ENCODE data around the gene EYS.
"Not testable (repeated sequence)": the region's sequence is repeated elsewhere in the genome, so short reads cannot be mapped to it uniquely, and the experiment has no call there.

The EYS gene

DNA sequence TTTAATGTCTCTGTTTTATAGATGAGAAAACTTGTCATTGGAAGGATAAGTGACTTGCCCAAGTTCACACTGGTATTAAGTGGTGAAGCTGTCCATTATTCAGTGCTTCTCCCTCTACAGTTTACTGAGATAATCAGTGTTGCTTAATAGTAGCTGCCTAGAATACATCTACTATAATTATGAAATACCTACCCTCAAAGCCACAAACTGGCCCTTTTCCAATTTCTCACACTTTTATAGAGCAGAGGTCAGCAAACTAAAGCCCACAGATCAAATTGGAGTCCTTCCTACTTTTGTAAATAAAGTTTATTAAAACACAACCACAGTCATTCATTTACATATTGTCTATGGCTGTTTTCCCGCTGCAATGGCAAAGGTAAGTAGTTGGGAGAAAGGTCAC lies 73.5 kb downstream of the EYS start:
- no peak for DNase-seq (ENCODE audit: low read depth)

DNA sequence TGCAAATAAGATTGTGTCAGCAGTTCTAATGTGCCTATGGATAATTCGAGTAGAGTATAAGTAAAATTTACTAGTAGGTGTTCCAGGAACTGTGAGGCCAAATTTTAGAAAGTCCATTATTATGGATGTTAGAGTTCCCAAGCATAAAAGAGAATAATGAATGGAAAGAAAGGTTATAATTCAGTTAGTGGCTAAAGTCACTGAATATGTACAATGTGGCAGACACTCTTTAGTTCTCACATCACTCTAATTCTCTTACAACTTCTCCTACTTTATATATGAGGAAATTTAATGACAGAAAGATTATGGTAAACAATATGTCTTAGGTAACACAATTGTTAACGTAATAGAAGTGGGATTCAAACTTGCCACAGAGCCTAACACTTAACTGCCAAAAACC lies 75.3 kb downstream of the EYS start:
- no peak for DNase-seq (ENCODE audit: low read depth)

DNA sequence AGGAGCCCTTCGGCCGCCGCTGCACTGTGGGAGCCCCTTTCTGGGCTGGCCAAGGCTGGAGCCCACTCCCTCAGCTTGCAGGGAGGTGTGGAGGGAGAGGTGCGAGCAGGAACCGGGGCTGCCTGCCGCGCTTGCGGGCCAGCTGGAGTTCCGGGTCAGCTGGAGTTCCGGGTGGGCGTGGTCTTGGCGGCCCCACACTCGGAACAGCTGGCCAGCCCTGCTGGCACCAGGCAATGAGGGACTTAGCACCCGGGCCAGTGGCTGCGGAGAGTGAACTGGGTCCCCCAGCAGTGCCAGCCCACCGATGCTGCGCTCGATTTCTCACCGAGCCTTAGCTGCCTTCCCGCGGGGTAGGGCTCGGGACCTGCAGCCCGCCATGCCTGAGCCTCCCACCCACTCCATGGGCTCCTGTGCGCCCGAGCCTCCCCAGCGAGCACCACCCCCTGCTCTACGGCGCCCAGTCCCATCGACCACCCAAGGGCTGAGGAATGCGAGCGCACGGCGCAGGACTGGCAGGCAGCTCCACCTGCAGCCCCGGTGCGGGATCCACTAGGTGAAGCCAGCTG lies 79.5 kb downstream of the EYS start:
- not testable (repeated sequence) for DNase-seq (ENCODE audit: low read depth)

DNA sequence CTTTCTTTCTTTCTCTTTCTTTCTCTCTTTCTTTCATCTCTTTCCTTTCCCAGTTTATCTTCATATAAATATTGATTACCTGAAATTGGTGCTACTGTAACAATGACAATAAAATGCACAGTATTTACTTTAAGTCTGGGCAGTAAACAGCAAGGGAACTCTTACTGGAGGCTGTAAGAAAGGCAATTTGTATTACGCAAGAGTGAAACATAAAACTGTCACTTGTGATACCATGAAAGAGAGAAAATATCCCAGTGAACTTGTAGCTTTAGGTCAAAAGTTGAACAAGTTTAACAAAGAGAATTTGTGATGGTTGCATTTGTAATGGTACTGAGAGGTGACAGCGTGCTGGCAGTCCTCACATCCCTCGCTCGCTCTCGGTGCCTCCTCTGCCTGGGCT lies 80.0 kb downstream of the EYS start:
- no peak for DNase-seq (ENCODE audit: low read depth)

DNA sequence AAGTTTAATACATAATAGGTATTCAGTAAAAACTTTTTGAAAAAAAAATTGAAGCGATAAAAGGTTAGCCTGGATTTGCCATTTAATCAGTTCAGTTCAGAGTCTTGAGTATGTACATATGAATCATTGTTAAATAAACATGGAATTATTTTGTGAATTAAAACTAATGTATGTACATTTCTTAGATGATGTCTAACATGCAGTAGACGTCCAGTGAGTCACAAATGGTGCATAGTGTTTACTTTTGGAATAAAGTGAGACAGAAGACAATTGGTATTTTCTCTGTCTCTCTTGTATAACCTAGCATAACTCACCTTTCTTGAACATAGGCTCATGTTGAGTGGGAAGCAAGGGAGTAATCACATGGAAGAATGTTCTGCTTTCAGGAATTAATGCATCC lies 83.5 kb downstream of the EYS start:
- DNase-seq (ENCODE audit: low read depth) = no peak

DNA sequence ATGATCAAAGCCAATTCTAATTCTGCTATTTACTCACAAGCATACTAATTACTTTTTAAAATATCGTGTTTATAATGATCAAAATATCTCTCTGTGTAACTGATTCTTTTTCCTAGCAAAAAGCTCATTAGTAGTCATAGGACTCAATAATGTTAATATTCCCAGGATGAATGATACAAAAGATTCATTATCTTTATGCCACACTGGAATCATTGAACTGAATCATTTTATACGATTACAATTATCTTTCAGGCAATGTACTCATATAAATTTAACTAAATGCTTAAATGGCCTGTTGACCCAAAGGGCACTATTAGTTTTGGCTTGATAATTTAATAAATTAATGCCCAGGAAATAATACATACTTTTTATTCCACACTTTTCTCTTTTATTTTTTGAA lies 96.3 kb downstream of the EYS start:
- no peak for DNase-seq (ENCODE audit: low read depth)

DNA sequence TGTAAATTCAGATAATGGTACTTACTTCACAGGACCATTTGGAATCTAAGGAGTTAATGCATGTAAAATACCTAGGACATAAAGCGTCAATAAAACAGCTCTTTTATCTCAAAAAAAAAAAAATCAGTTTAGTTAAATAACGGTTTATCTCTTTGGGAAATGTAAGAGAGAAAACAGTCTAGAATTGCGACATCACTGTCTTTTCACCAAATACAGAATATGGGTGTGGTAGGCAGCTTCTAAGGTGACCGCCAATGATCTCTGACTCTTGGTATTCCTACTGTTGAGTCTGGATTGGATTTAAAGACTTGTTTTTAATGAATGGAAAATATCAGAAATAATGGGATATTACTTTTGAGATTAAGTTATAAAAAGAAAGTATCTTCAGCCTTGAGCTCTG lies 111.5 kb downstream of the EYS start:
- no peak for DNase-seq (ENCODE audit: low read depth)

DNA sequence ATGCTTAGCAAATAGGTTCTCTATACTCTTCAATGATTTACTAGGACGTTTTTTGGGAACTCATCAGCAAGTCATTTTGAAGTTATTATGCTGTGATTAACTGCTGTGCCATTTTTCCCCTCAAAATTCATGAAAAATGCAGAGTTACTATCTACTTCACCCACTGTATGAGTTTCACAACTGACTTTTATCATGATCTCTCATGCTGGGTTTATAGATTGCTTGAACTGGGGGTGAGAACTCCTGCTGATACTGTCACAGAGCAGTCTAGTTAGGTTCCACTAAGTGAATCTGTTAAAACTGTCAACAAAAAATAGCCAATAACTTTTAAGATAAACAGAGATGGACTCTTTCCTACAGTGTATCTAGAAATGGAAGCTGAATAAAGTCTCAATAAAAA lies 136.7 kb downstream of the EYS start:
- DNase-seq (ENCODE audit: low read depth) = no peak

DNA sequence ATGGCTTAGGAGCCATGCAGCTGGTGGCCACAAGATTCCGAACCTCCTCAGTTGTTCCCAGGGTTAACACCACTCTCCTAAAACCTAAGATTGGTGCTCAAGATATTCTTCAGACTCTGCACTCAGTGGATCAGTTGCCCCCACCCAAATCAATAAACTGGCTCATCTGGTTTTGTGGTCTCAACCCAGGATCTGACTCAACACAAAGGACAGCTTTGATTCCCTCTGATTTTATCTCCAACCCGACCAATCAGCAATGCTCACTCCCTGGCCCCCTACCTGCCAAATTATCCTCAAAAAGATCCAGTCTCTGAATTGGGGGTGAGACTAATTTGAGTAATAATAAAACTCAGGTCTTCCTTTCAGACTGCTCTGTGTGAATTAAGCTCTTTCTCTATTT lies 137.5 kb downstream of the EYS start:
- DNase-seq (ENCODE audit: low read depth) = no peak

DNA sequence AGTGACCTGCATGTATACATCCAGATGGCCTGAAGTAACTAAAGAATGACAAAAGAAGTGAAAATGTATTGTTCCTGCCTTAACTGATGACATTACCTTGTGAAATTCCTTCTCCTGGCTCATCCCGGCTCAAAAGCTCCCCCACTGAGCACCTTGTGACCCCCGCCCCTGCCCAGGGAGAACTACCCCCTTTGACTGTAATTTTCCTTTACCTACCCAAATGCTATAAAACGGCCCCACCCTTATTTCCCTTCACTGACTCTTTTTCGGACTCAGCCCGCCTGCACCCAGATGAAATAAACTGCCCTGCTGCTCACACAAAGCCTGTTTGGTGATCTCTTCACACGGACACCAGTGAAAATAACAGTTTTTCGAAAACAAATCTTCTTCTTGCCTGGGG lies 138.0 kb downstream of the EYS start:
- DNase-seq (ENCODE audit: low read depth) = not testable (repeated sequence)

DNA sequence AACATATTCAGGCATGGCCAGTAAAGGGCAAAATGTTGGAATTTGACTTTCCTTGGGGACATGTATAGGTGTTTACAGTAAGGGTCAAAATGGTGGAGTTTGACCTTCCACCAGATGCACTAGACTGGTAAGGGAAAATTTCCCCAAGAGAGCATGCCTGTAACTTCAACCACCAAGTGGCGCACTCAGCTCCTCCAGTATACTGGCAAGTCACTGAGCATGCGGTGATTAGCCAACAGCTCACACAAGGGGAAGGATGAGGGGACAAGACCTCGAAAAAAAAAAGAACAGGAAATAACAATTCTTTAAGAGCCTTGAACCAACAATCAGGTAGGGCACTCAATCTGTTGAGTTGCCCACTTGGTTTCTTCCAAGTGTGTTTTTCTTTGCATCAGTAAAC lies 140.9 kb downstream of the EYS start:
- no peak for DNase-seq (ENCODE audit: low read depth)

DNA sequence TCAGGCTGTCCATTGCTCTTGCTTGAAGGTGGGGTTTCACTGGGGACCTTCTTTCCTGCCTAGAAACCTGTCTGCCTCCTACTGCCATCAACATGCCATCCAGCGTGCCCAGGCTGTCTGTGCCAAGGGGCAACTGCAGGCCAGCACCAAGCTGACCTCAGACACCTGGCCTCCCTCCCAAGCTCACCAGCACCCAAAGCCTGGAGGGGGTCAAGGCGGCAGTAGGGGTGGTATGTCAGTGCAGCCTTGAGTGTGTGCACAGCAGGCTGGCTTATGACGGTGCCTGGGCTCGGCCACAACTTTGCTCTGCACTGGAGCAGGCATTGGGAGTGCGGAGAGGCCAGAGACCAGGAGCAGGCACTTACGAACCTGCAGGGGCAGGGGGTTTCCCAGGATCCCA lies 149.0 kb downstream of the EYS start:
- no peak for DNase-seq (ENCODE audit: low read depth)

DNA sequence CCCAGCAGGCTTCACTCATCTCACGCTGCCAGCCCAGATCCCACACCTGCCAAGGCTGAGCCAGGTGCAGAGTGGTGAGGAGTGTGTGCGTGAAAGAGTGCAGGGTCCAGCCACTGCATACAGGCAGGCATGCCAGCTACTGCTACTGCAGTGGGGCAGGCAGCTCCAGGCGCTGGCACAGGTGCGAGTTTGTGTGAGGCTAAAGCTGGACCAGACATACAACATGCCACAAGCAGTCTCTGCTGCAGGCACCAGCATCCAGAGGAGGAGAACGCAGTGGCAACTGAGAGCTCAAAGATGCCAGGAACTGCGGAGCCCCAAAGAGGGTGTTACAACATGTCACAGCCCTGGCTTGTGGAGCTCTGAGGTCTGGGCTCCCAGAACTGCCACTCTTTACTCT lies 149.8 kb downstream of the EYS start:
- no peak for DNase-seq (ENCODE audit: low read depth)

DNA sequence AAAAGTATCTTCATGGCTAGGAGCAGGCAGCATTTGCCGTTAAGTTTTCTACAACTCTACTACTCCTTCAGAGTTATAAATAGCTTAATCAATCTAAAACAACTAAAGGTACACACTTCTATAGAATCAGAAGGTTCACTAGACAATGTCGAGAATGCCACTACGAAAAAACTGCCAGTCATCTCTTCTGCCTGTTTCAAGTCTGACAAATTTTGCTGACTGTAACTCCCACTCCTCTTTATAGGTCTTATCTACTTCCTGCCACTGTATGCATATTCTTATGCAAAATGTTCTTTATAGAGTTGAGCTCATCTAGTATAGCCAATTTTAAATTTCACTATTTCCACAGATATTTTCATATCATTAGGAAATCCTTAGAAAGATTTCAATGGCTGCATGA lies 160.1 kb downstream of the EYS start:
- DNase-seq (ENCODE audit: low read depth) = no peak

DNA sequence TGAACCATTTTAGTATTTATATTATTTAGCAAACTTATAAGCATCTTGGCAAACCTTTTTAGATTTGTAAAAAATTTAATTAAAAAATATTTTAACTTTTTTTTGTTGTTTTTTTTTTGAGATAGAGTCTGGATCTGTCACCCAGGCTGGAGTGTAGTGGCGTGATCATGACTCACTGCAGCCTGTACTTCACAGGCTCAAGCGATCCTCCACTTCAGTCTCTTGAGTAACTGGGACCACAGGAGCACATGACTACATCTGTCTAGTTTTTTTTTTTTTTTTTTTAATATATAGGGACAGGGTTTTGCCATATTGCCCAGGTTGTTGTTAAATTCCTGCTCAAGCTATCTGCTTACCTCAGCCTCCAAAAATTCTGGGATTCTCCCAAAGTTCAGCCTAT lies 161.1 kb downstream of the EYS start:
- DNase-seq (ENCODE audit: low read depth) = peak; percentile 3

DNA sequence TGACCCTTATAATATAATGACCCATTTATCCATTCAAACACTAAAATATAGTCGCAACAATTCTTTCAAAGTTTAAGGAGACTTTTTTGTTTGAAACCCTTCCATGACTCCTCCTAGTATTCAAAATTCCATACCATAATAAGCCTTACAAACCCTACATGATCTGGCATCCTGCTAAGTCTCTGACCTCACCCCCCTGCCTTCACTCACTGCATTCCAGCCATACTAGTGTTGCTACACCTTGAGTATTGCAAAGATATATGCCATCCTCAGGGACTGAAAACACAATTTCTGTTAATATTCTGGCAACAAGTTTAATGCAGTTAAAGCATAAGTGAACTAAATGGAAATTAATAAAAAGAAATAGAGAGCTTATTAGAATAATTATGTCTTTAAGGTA lies 168.4 kb downstream of the EYS start:
- DNase-seq (ENCODE audit: low read depth) = no peak

DNA sequence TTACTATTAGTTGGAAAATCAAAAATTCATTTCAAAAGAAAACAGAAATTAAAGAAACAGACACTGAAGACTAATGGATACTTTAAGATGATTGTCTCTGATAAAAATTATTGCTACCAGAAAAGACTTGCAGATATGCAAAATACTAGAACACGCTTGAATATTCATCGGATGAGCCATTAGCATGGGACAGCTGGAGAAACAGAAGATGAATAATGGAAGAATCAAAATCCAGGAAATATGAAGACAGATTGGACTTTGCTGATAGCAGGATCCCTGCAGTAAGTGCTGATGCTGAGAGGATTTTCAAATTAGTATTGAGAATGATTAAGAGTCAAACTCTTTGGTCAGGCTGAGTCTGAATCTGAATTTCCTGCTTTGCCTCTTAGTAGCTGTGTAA lies 169.4 kb downstream of the EYS start:
- DNase-seq (ENCODE audit: low read depth) = no peak

DNA sequence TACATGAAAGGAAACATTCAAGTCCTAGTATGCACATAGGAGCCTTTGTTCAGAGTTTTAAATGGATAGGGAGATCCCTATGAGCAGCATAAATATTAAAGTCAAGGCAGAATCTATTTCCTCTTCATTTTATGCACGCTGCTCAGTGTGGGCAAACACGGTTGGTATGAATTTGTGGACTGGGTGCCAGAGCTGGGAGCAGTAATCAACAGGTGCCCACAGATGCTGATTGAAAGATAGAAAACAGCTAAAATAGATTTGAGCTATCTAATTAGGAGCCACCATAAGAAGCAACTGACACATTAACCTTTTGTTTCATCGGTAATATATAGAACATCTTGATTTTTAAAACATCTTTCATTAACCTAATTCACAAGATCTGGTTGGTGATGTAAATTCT lies 175.5 kb downstream of the EYS start:
- DNase-seq (ENCODE audit: low read depth) = no peak

DNA sequence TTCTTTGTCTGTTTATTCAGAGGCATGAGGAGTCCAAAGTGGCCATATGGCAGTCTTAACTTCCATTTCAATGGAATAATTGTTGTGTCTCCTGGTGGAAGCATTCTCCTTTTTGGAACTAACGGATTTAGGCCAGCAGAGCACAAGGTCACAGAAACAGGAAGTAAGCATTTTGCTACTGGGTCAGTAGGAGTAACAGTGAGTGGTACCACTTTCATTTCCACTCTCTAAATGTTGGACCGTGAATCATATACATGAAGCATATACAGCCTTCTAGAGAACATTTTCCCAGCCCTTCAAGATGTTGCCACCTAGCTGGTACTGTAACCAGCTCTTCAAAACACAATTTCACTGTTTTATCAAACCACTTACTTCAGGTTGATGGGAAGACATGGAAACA lies 182.8 kb downstream of the EYS start:
- DNase-seq (ENCODE audit: low read depth) = no peak

DNA sequence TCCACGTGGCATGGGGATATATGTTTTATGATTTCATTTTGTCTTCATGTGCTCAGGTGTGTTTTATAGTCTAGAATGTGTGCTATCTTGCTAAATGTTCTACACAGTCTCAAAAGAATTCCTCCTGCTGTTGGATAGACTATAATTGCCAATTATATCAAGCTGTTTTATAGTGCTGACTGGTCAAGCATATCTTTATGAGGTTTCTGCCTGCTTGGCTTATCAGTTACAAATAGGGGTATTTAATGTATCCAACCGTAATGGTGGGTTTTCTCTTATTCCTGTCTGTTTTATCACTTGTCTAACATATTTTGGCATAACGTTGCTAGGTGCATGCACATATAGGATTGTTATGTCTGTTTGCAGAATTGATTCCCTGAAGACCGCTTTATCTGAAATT lies 201.3 kb downstream of the EYS start:
- no peak for DNase-seq (ENCODE audit: low read depth)

DNA sequence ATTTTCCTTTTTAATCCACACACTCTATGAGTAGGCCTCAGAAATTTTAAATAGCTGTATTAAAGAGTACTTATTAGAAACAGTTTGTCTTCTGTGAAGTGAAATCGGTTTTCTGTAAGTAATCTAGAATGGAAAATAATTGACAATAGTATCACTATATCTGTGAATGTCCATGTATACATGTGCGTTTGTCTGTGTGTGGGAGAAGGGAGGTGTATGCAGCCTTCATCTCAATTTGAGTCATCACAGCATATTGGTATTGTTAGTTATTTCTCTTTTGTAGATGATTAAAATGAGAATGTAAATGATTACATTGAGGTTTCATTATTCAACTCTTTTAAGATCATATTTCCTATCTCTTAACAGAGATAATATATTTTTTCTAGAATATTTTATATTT lies 206.0 kb downstream of the EYS start:
- no peak for DNase-seq (ENCODE audit: low read depth)

DNA sequence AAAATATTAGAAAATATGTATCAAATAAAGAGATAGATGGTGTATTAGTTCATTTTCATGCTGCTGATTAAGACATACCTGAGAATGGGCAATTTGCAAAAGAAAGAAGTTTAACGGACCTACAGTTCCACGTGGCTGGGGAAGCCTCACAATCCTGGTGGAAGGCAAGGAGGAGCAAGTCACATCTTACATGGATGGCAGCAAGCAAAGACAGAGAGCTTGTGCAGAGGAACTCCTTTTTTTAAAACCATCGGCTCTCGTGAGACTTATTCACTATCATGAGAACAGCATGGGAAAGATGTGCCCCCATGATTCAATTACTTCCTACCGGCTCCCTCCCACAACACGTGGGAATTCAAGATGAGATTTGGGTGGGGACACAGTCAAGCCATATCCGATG lies 223.4 kb downstream of the EYS start:
- DNase-seq (ENCODE audit: low read depth) = not testable (repeated sequence)

DNA sequence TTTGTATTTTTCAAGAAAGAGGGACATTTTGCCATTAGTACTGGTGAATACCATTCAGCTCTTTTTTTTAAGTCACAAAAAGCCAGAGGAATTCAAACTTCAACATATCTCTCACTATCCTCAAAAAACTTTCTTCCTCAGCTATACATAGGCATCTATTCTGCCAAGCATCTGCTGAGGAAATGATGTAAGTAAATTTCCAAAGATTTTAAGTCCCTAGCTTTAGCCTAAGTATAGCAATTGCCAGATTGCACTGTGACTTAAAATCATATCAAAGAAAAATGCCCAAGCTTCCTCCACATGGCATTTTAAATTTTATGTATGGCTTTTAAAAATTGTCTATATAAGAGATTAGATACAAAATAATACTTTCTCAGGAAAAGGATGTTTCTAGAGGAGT lies 237.4 kb downstream of the EYS start:
- no peak for DNase-seq (ENCODE audit: low read depth)

DNA sequence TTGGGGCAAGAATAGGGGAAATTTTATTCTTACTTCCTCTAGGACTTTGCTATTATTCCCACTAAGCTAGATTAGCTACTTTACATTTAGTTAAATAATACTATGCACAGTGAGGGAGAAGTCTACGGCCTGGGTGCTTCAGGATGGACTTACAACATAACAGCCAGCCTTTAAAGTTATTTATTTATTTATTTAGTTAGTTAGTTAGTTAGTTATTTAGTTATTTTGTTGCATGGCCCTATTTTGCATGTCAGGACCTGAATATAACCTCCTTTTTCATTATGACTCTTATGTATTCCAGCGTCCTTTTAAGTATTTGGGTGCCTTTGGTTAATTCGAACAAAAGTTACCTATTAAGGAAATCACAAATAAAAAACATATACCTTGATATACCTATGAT lies 238.7 kb downstream of the EYS start:
- no peak for DNase-seq (ENCODE audit: low read depth)

DNA sequence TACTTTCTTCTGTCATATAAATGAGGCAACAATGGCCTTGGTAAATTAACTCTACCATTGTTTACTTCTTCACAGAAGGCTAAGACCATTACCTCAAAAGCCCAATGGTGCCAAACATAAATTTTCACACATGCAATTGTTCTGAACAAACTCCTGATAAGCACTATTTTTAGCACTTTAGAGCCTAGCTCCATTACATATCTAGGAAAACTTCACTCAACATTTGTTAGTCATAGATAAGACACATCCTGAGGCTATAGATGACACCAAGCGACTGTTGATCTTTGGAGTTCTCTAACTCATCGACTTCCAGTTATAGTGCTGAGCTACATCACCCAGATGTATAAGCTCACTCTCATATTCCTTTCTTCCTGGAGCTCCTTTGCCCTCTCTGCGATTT lies 245.9 kb downstream of the EYS start:
- DNase-seq (ENCODE audit: low read depth) = no peak
